Medulla oblongata (tissue), 1 donor: ENCODE data around the gene MYBPC2.
"Not testable (repeated sequence)": the region's sequence is repeated elsewhere in the genome, so short reads cannot be mapped to it uniquely, and the experiment has no call there.

Experiments used
- DNase-seq: peaks from one replicate; pipeline ENCODE4 v3.0.0-alpha.2; 2015; ENCODE audit errors: extremely low spot score

MYBPC2 gene

GRCh38 chr19:50432221-50433028 lies at the start of gene MYBPC2:
TSS of gene MYBPC2 (plus strand) at chr19:50432892. CDS start at chr19:50432954, 62 bp downstream.
- DNase-seq = no peak

GRCh38 chr19:50383001-50383851 lies 49.5 kb upstream of the MYBPC2 start:
- no peak for DNase-seq

GRCh38 chr19:50383852-50384684 lies 48.6 kb upstream of the MYBPC2 start, which contains the start of gene POLD1:
TSS of gene POLD1 (plus strand) at chr19:50384347. CDS start at chr19:50398852, 14,505 bp downstream.
- peak; percentile 95 for DNase-seq

DNA sequence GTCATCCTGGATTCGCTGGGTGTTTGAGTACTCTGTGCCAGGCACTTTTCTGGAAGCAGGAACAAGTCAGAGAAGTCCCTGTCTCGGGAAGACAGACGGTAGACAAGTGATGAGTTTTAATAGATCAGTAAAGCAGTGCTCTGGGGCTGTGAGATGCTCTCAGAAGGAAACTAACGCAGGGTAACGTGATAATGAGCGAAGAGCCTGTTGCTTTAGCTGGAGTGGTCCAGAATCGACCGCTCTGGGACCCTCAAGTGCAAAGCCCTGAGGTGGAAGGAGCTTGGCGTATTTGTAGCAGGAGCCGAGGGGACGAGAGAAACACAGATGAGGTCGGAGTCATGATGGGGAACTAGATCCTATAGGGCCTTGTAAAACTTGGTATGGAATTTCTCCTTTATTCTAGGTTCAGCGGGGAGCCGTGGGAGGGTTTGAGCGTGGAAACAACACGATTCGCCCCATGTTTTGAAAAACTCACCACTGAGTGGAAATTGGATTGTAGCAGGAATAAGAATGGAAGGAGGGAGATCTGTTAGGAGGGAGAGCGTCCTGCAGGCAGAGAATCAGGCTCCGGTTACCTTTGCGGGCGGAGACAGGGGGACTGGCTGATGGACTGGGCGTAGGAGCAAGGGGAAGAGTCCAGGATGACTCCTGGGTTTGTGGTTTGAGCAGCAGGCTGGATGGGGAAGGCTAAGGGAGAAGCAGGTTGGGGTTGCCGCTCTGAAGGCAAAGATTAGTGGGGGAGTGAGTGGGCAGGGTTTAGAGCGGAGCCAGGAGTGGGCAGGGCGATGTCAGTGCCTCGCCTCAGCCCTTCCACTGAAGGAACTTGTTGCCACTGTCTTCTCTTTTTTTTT lies 47.8 kb upstream of the MYBPC2 start:
- DNase-seq = no peak

- DNase-seq = peak; percentile 27
These were observed 45.4 kb upstream of the MYBPC2 start for GRCh38 chr19:50387176-50387867.

DNA sequence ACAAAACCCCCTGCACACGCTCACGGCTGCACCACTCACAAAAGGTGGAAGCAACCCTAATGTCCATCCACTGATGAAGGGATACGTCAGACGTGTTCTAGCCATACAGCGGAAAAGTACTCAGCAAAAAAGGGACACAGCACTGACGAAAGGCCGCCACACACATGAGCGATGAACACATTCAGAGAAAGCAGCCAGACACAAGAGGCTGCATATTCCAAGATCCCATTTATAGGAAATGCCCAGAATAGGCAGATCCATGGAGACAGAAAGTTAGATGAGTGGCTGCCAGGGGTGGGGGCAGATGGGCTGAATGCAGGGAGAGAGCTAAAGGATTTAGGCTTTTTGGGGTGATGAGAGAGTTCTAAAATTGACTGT lies 44.8 kb upstream of the MYBPC2 start:
- no peak for DNase-seq

DNA sequence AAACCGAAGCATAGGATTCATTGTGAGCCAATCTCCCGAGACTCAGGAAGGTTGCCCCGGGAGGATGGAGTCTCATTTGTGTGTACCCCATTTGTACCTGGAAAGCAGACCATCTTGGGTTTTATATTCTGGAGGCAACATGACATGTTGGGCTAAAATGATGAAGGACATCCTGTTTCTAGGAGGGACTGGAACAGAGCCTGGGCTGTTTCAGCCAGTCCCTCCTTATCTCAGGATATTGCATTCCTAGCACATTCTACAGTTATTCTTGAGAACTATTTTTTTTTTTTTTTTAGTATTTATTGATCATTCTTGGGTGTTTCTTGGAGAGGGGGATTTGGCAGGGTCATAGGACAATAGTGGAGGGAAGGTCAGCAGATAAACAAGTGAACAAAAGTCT lies 42.4 kb upstream of the MYBPC2 start:
- DNase-seq = not testable (repeated sequence)

DNA sequence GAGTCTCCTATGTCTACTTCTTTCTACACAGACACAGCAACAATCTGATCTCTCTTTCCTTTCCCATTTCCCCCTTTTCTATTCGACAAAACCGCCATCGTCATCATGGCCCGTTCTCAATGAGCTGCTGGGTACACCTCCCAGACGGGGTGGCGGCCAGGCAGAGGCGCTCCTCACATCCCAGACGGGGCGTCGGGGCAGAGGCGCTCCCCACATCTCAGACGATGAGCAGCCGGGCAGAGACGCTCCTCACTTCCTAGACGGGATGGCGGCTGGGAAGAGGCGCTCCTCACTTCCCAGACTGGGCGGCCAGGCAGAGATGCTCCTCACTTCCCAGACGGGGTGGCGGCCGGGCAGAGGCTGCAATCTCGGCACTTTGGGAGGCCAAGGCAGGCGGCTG lies 41.7 kb upstream of the MYBPC2 start:
- not testable (repeated sequence) for DNase-seq

GRCh38 chr19:50392759-50393158 lies 39.9 kb upstream of the MYBPC2 start:
- no peak for DNase-seq

GRCh38 chr19:50393589-50393988 lies 39.1 kb upstream of the MYBPC2 start:
- no peak for DNase-seq

- DNase-seq = no peak
These were observed 38.7 kb upstream of the MYBPC2 start for GRCh38 chr19:50394017-50394416.

GRCh38 chr19:50398675-50399367 lies 33.9 kb upstream of the MYBPC2 start:
- DNase-seq = no peak

DNA sequence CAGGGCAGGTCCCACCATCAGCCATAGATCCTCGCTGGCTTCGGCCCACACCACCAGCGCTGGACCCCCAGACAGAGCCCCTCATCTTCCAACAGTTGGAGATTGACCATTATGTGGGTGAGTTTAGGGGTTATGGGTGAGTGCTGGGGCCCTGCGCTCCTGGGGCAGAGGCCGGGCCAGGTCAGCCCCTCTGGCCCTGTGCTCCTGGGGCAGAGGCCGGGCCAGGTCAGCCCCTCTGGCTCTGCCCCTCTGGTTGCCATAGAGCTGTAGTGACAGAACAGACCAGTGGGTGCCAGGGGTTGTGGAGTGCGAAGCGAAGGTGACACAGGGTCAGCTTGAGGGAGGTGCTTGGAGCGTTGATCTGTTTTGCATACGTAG lies 33.3 kb upstream of the MYBPC2 start:
- DNase-seq = no peak

DNA sequence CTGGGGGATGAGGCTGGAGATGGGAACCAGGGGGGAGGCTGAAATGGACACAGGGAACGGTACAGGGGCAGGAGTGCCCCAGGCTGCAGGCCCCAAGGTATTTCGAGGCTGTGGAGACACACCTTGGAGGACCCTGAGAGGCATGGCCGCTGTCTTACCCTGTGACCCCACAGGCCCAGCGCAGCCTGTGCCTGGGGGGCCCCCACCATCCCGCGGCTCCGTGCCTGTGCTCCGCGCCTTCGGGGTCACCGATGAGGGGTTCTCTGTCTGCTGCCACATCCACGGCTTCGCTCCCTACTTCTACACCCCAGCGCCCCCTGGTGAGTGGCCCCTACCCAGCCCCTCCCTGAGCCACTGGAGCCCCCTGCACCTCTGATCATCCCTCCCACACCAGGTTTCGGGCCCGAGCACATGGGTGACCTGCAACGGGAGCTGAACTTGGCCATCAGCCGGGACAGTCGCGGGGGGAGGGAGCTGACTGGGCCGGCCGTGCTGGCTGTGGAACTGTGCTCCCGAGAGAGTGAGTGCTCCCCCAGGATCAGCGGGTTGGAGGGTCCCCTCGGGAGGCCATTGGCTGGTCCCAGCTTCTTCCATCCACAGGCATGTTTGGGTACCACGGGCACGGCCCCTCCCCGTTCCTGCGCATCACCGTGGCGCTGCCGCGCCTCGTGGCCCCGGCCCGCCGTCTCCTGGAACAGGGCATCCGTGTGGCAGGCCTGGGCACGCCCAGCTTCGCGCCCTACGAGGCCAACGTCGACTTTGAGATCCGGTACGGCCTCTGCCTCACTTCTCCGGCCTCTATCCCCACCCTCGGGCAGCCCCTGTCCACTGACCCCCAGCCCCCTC lies 30.9 kb upstream of the MYBPC2 start:
- DNase-seq = no peak

GRCh38 chr19:50402544-50403301 lies 30.0 kb upstream of the MYBPC2 start:
- DNase-seq = no peak

GRCh38 chr19:50406156-50406820 lies 26.4 kb upstream of the MYBPC2 start:
- no peak for DNase-seq

DNA sequence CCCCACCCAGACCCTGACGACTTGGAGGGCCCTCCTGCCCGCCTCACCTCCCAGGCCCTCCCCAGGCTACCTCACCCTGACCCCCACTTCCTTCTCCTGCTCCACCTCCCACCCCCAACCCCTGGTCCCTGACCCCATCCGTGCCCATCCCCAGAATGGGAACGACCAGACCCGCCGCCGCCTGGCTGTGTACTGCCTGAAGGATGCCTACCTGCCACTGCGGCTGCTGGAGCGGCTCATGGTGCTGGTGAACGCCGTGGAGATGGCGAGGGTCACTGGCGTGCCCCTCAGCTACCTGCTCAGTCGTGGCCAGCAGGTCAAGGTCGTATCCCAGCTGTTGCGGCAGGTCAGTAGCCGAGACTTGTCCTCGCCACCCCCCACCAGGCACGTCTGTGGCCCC lies 25.9 kb upstream of the MYBPC2 start:
- DNase-seq = no peak

- no peak for DNase-seq
These were observed 23.3 kb upstream of the MYBPC2 start for GRCh38 chr19:50409347-50409746.
